ENCODE measurements around the gene IGSF3.

DNA sequence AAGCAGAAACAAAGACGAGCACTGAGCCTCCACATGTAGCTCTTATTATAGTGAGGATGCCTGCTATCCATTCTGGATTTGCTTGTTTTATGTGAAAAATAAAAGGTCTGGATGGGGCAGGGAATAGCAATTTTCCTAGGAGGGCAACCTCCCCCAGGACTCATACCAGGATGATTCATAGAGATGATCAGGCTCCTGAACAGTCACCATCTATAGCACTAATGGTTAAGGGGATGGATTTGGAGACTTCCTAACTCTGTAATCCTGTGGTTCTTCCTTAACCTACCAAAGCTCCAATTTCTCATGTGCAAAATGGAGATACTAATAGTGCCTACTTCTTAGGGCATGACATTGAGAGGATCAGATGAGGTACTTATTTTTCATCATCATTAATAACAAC lies 62.2 kb downstream of the IGSF3 start:
- TF ChIP-seq, protein P1, sequence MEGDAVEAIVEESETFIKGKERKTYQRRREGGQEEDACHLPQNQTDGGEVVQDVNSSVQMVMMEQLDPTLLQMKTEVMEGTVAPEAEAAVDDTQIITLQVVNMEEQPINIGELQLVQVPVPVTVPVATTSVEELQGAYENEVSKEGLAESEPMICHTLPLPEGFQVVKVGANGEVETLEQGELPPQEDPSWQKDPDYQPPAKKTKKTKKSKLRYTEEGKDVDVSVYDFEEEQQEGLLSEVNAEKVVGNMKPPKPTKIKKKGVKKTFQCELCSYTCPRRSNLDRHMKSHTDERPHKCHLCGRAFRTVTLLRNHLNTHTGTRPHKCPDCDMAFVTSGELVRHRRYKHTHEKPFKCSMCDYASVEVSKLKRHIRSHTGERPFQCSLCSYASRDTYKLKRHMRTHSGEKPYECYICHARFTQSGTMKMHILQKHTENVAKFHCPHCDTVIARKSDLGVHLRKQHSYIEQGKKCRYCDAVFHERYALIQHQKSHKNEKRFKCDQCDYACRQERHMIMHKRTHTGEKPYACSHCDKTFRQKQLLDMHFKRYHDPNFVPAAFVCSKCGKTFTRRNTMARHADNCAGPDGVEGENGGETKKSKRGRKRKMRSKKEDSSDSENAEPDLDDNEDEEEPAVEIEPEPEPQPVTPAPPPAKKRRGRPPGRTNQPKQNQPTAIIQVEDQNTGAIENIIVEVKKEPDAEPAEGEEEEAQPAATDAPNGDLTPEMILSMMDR (IDR thresholded peaks at IDR 0.05) = no peak
- TF ChIP-seq POLR2A (IDR thresholded peaks at IDR 0.05) = no peak

All from Peyer's patch (tissue), 4 donors.